ENCODE data around the gene KLF17.

DNA sequence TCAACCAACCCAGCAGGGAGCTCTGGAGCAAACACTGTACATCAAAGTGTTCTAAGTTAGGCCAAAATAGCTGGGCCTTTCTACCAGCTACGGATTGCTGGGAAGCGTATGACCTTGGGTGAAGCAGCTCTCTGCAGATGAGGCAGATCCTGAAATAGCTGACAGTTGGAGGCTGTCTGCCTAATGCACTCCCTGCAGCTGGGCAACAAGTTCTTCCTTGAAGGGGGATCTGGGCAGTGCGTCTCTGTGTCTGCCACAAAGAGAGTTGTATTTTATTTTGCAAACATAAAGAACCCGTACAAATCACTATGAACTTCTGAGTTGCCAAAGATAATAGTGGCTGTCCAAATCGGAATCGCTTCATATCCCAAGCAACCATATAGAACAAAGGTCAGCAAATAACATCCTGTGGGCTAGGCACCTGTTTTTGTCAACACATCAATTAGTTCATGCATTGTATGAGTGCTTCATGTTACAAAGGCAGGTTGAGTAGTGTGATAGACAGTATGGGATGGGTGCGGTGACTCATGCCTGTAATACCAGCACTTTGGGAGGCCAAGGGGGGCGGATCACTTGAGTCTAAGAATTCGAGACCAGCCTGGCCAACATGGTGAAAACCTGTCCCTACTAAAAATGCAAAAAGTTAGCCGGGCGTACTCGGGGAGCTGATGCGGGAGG, 29.1 kb upstream of the KLF17 start:
- TF ChIP-seq, protein P1, sequence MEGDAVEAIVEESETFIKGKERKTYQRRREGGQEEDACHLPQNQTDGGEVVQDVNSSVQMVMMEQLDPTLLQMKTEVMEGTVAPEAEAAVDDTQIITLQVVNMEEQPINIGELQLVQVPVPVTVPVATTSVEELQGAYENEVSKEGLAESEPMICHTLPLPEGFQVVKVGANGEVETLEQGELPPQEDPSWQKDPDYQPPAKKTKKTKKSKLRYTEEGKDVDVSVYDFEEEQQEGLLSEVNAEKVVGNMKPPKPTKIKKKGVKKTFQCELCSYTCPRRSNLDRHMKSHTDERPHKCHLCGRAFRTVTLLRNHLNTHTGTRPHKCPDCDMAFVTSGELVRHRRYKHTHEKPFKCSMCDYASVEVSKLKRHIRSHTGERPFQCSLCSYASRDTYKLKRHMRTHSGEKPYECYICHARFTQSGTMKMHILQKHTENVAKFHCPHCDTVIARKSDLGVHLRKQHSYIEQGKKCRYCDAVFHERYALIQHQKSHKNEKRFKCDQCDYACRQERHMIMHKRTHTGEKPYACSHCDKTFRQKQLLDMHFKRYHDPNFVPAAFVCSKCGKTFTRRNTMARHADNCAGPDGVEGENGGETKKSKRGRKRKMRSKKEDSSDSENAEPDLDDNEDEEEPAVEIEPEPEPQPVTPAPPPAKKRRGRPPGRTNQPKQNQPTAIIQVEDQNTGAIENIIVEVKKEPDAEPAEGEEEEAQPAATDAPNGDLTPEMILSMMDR (optimal IDR thresholded peaks at IDR 0.05 in 1 of 3, IDR thresholded peaks at IDR 0.05 in 1 of 3, conservative IDR thresholded peaks at IDR 0.05 in 1 of 3; ENCODE audit: extremely low read depth in 1 of 3, insufficient read depth in 2 of 3, low read length in 3 of 3) = no peak
- TF ChIP-seq EZH2 (IDR thresholded peaks at IDR 0.05; ENCODE audit: low read length) = no peak
